ENCODE data around the gene TALDO1. TPM values are rescaled to one million over a fixed set of nuclear protein-coding genes. Genes with fewer than 3 reads are reported as not detected.
A peak's percentile ranks its signal among the peaks of the same experiment; 100 is the strongest.

TALDO1 gene
- total and polyA plus RNA-seq, 12 donors, result 55.3 to 124 (median 96.3) TPM

DNA sequence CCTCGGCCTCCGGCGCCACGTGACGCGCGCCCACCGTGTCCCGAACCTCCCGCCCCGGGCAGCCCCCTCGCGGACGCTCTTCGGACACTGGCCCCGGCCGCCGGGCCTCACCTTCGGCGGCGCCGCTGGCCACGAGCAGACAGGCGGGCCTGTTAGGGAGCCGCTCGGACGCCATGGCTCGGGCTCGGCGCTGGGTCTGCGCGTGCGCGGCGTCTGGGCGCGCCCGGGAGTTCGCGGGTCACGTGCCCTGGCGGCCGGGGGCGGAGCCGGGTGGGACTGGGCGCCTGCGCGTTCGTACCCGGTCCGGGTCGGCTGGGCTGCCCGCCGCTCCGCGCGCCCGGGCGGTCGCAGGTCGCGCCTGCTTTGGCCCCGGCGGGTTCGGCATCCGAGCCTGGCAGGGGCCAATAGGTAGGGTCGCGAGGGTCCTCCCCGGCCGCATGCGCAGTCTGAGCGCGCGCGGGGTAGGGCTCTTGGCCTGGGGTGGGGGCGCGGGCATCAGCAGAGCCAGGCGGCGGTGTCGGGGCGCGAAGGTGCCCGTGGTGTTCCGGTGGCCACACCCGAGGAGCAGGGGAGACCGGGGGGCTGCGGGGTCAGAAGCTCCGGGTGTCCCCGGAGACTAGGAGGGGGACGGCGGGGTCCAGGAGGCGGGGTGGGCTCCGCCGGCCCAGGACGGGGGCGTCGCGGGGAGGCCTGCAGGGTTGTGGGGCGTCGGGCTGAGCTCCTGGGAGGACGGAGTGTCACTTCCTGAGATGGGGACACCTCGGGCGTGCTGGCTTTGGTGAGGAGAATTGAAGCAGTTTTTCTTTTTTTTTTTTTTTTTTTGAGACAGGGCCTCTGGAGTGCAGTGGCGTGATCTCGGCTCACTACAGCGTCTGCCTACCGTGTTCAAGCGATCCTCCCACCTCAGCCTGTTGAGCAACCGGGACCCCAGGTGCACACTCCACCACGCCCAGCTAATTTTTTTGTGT is 30.3 kb downstream of the TALDO1 start, which contains the start of gene GATD1:
Gene GATD1, minus strand, starts transcription at position 200 of the 968 bp plus-strand sequence. Its CDS starts 25 bp downstream, at position 175.
- TF ChIP-seq, protein P1, sequence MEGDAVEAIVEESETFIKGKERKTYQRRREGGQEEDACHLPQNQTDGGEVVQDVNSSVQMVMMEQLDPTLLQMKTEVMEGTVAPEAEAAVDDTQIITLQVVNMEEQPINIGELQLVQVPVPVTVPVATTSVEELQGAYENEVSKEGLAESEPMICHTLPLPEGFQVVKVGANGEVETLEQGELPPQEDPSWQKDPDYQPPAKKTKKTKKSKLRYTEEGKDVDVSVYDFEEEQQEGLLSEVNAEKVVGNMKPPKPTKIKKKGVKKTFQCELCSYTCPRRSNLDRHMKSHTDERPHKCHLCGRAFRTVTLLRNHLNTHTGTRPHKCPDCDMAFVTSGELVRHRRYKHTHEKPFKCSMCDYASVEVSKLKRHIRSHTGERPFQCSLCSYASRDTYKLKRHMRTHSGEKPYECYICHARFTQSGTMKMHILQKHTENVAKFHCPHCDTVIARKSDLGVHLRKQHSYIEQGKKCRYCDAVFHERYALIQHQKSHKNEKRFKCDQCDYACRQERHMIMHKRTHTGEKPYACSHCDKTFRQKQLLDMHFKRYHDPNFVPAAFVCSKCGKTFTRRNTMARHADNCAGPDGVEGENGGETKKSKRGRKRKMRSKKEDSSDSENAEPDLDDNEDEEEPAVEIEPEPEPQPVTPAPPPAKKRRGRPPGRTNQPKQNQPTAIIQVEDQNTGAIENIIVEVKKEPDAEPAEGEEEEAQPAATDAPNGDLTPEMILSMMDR (IDR thresholded peaks at IDR 0.05), result peak in 1 of 9 donors; percentile 7
- Histone ChIP-seq H3K36me3 (peaks cover 0 to 25% (median 0%) of the 10 kb centered on the region in 9 donors), H3K27me3 (no peaks in the 10 kb centered on the region), H3K27ac (peak within 1 kb of the TSS; percentile 61 to 91 (median 86)), H3K9me3 (no peaks in the 10 kb centered on the region), H3K4me1 (peaks cover 8 to 53% (median 29%) of the 10 kb centered on the region in 9 donors), H3K4me3 (peak within 1 kb of the TSS; percentile 63 to 97 (median 87))
- intact Hi-C loops (cut with DNase I), result loop anchor here in 1 of 10 donors (2.0 kb wide), 1 partner anchor 19 kb away; no protein-coding TSS in a partner anchor
- ATAC-seq (peak; percentile 86 to 98 (median 92)), DNase-seq (peak; percentile 90 to 96)
- WGBS, 2 donors, result 1 to 2% methylated on average over 103 to 110 of the region's 110 CpGs

DNA sequence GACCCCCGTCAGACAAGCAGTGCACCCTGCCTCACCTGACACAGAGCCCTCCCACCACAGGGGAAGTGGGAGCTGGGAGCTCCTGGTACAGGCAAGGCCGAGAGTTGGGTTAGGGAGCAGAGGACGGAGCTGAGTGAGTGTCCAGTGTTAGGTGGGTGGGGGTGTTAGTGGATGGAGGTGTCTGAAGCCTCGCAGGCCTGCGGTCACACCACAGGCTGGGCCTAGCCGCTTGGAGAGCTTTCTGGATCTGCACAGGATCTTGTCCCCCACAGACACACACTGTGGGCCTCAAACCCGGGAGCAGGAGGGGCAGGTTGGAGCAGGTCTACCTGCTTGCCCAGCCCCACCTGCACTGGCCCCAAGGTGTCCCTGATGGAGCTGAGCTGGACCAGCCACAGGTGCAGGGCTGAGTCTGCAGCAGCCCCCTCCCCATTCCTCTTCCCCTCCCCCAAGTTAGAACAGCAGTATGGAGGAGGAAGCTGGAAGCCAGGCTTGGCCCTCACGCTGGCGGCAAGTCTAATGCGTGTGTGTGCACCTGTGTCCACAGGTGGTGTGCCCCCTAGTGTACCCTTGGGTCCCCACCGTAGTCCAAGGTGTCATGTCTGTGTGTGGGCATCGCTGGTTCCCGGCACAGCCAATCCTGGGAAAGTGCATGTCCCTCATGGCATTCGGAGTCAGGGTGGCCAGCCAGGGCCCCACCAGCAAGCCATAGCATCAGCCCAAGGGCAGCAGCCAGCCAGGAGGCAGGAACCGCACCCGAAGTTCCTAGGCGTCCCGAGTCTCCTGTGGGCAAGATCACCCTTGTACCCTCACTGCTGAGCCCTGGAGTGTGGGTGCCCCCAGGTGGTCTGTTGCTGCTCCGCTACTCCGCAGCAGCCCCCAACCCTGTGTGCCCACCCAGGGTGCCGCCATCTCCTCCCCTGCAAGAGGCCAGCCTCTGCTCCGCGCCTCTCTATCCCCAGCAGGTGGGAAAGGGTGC is 32.0 kb downstream of the TALDO1 start:
- no peak overlapping the region for H3K27ac ChIP-seq
- no peak for ATAC-seq
- intact Hi-C loops (cut with DNase I), result no loop called here
- no peaks in the 10 kb centered on the region for H3K9me3 ChIP-seq
- H3K27me3 ChIP-seq, result no peaks in the 10 kb centered on the region
- 94 to 95% methylated on average over 23 of the region's 23 CpGs for WGBS, 2 donors
- DNase-seq, result peak in 1 of 2 donors; percentile 11
- TF ChIP-seq, protein P1 (IDR thresholded peaks at IDR 0.05), result no peak
- H3K4me3 ChIP-seq, result no peak overlapping the region
- peaks cover 8 to 59% (median 38%) of the 10 kb centered on the region in 9 donors for H3K4me1 ChIP-seq
- peaks cover 0 to 8% (median 0%) of the 10 kb centered on the region in 9 donors for H3K36me3 ChIP-seq

DNA sequence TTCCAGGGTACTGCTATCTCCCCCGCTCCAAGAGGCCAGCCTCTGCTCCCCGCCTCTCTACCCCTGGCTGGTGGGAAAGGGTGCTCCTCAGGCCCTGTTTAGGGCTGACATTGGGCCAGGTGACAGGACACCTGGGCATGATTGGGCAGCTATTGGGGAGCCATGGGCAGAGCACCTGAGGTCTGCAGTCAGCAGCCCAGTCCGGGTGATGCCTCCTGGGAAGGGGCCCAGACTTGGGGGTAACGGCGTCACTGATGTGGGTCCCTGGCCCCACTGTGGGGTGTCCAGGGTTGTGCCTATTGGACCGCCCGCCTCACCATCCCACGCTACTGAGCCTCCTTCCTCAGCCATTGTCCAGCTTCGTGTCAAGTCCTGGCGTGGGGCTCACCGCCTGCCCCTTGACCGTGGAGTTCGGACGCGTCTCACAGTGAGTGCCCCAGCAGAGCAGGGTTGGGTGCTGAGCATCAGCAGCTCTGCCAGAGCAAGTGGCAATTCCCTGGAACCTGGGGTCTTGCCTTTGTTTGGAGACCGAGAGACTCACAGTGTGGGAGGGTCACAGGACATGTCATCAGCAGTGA is 32.8 kb downstream of the TALDO1 start:
- H3K36me3 ChIP-seq, result peaks cover 0 to 6% (median 0%) of the 10 kb centered on the region in 9 donors
- peak in 1 of 2 donors; percentile 11 for DNase-seq
- TF ChIP-seq, protein P1 (IDR thresholded peaks at IDR 0.05), result no peak
- intact Hi-C loops (cut with DNase I), result loop anchor here in 1 of 10 donors (2.0 kb wide), 1 partner anchor 15 kb away; no protein-coding TSS in a partner anchor
- no peaks in the 10 kb centered on the region for H3K9me3 ChIP-seq
- no peaks in the 10 kb centered on the region for H3K27me3 ChIP-seq
- no peak for ATAC-seq
- no peak overlapping the region for H3K4me3 ChIP-seq
- WGBS, 2 donors, result 94 to 95% methylated on average over 16 of the region's 16 CpGs
- no peak overlapping the region for H3K27ac ChIP-seq
- peaks cover 8 to 51% (median 38%) of the 10 kb centered on the region in 9 donors for H3K4me1 ChIP-seq
